Cardiac septum (tissue), 1 donor: Measurements from ENCODE around the gene TEPSIN. TPM values are rescaled to one million over a fixed set of nuclear protein-coding genes. Genes with fewer than 3 reads are reported as not detected.
"Not testable (repeated sequence)": the region's sequence is repeated elsewhere in the genome, so short reads cannot be mapped to it uniquely, and the experiment has no call there.

ENCODE experiments used
- DNase-seq: peaks from one replicate; pipeline ENCODE4 v3.0.0-alpha.2; 2020; ENCODE audit warnings: low spot score
- intact Hi-C: fragments of 100-400 bp; cut with DNase I; formaldehyde crosslinking; loops from one replicate; pipeline ENCODE4 v1.14.0; 2022
- total RNA-seq: library from RNA; stranded (reverse); fragmentation: NEBNext Ultra II Directional; extraction: Animal tissue kit (Norgen Biotek cat#: 25700); gene quantifications from one replicate; pipeline ENCODE4 v1.2.1, GENCODE V29; 2021
- donor health status: DM: no; HTN: no; CAD: no.

Gene TEPSIN
- total RNA-seq, 1 donor from 2014 or later = 12.6 TPM

GRCh38 chr17:81228420-81228819, 10.4 kb downstream of the TEPSIN start:
- no peak for DNase-seq
- intact Hi-C loops = no loop called here

DNA sequence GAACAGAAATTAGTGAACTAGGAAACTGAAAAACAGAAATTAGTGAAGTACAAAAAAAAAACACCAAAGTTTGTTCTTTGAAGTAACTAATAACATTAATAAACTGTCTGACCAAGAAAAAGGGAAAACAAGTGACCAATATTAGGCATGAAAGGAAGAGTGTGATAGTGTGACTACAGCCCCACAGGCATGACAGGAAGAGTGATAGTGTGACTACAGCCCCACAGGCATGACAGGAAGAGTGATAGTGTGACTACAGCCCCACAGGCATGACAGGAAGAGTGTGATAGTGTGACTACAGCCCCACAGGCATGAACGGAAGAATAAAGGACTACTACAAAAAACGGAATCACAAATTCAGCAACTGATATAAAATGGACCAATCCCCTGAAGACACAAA, 11.2 kb downstream of the TEPSIN start:
- intact Hi-C loops = not testable (repeated sequence)

DNA sequence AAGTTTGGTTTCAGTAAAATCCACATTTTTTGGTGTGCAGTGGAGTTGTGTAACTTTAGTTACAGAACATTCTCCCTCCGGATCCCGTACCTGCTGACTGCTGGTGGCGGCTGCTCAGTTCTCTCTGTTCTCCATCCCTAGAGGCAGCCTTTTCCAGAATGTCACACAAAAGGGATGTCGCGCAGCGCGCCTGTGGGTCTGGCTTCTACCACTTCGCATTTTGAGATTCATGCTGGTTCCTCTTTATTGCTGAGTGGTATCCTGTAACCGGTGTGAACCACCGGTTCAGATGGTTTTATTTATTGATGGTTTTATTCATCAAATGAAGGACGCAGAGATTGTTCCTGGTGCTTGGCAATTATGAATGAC, 15.1 kb downstream of the TEPSIN start:
- intact Hi-C loops = no loop called here
- no peak for DNase-seq

More for the DNA sequence above, 11.2 kb downstream of the TEPSIN start:
- DNase-seq = not testable (repeated sequence)

GRCh38 chr17:81222906-81223761, 15.7 kb downstream of the TEPSIN start, which contains the start of gene CEP131:
TSS of gene CEP131 (minus strand) at chr17:81222965. CDS start at chr17:81220056, 2,909 bp downstream.
- DNase-seq = peak; percentile 100
- intact Hi-C loops = no loop called here

DNA sequence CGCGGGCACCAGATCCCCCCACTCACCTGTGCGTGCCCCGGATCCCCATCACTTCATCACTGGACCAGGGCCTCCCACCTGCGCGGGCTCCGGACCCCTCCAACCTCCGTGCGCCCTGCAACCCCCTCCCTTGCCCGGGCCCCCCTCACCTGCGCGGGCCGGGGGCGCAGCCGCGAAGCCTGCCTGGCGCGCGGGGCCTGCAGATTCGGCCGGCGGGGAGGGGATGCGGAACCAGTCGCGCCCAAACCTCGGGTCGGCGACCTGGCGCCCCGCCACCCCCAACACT, 16.3 kb downstream of the TEPSIN start:
- intact Hi-C loops = no loop called here
- no peak for DNase-seq

GRCh38 chr17:81221842-81222619, 16.8 kb downstream of the TEPSIN start:
- intact Hi-C loops = no loop called here
- DNase-seq = no peak

DNA sequence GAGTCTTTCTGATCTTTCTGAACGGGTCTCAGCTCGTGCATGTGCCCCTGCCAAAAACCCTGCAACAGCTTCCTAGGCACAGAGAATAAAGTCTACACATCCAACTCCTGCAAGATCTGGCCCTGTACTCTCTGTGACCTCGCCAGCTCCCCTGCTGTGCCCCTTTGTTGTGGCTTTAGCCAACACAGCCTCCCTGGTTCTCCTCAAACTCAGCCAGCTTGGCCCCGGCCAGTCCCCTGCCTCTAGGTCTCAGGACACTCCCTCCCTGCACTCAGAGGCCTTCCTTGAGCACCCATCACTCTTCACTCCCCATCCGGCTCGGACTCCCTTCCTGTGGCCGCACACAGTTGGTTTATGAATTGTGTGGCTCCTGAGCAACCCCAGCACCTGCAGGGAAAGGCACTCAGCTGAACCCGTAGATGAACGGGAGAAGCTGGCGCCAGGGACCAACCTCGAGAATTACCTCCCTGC, 17.4 kb downstream of the TEPSIN start:
- no peak for DNase-seq
- intact Hi-C loops = no loop called here

GRCh38 chr17:81219476-81220180, 19.2 kb downstream of the TEPSIN start:
- intact Hi-C loops = no loop called here
- no peak for DNase-seq

GRCh38 chr17:81218991-81219390, 19.9 kb downstream of the TEPSIN start:
- intact Hi-C loops = no loop called here
- DNase-seq = no peak

GRCh38 chr17:81218459-81218858, 20.4 kb downstream of the TEPSIN start:
- no peak for DNase-seq
- intact Hi-C loops = no loop called here

DNA sequence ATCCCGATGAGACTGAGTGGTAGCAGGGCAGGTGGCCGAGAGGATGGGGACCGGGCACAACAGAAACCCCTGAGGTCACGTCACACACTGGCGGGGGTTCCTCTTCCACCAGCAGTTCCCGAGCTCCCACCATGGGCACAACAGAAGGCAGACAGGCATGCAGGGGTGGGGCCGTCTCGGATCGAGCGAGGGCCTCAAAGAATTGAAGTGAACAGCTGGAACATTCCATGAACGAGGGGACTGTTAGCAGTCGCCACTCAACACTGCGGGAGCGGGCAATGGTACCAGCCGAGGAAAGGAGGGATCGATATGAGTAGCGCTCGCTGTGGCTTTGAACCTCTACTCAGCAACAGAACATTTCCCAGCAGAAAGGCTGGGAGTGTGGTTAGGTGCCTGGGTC, 21.4 kb downstream of the TEPSIN start:
- no peak for DNase-seq
- intact Hi-C loops = no loop called here

DNA sequence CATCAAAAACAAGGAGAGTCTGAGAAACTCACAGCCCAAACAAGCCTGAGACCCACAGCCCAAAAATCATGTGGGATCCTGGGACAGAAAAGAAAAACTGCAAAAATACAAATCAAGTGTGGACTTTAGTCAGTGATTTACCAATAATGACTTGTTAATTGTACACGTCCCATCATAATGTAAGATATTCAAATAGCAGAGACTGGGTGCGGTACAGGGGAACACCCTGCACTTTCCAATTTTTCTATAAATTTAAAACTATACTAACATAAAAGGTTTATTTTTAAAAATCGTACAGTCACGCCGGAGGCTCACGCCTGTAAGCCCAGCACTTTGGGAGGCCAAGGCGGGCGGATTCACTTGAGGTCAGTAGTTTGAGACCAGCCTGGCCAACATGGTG, 24.9 kb downstream of the TEPSIN start:
- DNase-seq = no peak
- intact Hi-C loops = no loop called here

GRCh38 chr17:81212365-81212764, 26.5 kb downstream of the TEPSIN start:
- intact Hi-C loops = no loop called here
- DNase-seq = no peak

- intact Hi-C loops = no loop called here
- no peak for DNase-seq
Observed at GRCh38 chr17:81210868-81211267, 28.0 kb downstream of the TEPSIN start.

DNA sequence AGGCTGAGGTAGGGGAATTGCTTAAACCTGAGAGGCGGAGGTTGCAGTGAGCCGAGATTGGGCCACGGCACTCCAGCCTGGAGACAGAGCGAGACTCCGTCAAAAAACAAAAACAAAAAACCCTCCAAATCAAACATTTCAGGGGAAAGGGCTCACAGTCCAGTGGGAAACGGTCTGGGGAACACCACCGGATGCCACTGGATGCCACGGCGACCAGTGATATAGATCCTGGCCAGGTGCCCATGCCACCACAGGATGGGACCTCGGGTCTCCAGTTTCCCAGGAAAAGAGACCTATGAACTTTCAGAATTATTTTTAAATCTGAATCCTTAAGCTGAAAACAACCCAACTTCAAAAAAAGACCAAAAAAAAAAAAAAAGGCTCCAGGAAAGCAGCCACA, 28.4 kb downstream of the TEPSIN start:
- DNase-seq = no peak
- intact Hi-C loops = no loop called here

- no peak for DNase-seq
- intact Hi-C loops = no loop called here
Observed at GRCh38 chr17:81209141-81209540, 29.7 kb downstream of the TEPSIN start.

DNA sequence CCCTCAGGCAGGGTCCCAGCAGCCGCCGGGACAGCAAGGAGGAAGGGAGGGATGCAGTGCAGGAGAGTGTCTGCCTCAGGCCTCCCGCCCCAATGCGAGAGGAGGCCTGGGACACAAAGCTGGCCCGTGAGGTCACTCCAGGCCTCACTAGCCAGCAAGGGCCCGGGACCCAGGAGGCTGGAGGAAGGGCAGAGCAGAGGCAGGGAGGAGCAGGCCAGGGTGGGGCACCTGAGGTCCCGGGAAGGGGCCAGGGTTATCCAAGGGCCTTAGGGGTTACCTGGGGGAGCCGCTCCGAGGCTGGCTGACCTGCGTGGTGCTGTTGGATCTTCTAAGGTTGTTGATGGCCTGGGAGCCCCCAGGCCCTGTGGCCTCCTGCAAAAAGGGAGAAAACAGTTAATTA, 30.2 kb downstream of the TEPSIN start:
- intact Hi-C loops = no loop called here
- no peak for DNase-seq

DNA sequence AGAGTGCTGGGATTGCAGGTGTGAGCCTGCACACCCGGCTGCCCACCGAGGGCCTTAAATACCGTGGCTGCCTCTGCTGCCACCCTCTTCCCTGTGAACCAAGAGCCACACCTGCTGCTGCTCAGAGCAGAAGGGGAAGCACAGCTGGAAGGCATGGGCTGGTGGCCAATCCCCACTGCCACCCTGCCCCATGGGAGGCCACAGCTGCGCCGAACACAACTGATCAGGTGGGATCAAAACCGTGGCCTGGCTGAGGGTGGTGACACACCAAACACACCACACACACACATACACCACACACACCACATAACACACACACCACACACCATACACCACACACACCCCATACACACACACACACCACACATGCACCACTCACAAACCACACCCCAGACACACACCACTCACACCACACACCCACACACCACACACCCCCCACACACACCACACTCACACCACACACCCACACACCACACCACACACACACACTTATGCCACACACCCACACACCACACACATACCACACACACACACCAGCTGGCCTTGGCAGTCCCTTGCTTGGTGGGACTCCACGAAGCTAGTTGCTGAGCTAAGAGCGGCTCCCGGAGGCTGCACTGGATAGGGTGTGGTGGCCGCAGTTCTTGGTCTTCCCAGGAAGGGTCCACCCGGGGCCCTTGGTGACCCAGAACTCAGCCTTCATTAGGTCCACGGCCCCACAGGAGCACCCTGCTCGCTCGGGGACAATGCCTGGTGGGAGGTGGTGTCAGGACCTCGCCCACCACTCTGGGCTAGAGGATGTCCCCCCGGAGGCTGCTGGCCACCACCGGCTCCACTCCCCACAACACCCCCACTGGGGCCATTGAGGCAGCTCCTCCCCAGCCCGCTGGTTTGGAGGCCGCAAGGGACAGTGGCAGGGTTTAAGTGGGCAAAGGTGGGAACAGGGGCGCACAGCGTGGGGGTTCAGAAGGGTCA, 31.0 kb downstream of the TEPSIN start:
- DNase-seq = no peak
- intact Hi-C loops = no loop called here

GRCh38 chr17:81206657-81207056, 32.2 kb downstream of the TEPSIN start:
- intact Hi-C loops = no loop called here
- no peak for DNase-seq
